ENCODE measurements around the gene GPANK1. TPM values are rescaled to one million over a fixed set of nuclear protein-coding genes. Genes with fewer than 3 reads are reported as not detected.

Gene GPANK1
- total RNA-seq, 1 donor from 2014 or later, result 20.2 TPM

DNA sequence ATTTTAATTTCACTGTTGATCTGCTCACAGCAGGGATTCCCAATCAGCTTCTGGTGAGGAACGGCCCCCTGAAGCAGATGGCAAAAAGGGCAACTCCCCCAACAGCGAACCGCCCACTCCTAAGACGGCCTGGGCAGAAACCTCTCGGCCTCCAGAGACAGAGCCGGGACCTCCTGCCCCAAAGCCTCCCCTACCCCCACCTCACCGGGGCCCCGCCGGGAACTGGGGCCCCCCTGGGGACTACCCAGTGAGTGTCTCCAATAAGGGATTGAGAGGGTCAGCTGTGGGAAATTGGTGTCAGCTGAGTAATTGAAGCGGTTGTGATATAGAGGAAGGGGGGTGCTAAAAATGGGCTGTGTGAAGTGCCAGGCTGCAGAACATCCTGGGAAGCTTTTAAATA, 37.8 kb downstream of the GPANK1 start:
- no peaks in the 10 kb centered on the region for H3K27me3 Mint-ChIP-seq
- no peaks in the 10 kb centered on the region for H3K9me3 Mint-ChIP-seq
- no peak for DNase-seq (ENCODE audit: extremely low spot score, unreplicated experiment)
- H3K27ac Mint-ChIP-seq, result no peak overlapping the region
- H3K4me3 Mint-ChIP-seq, result no peak overlapping the region
- H3K36me3 Mint-ChIP-seq, result peaks cover 51% of the 10 kb centered on the region
- TF ChIP-seq, protein P1, sequence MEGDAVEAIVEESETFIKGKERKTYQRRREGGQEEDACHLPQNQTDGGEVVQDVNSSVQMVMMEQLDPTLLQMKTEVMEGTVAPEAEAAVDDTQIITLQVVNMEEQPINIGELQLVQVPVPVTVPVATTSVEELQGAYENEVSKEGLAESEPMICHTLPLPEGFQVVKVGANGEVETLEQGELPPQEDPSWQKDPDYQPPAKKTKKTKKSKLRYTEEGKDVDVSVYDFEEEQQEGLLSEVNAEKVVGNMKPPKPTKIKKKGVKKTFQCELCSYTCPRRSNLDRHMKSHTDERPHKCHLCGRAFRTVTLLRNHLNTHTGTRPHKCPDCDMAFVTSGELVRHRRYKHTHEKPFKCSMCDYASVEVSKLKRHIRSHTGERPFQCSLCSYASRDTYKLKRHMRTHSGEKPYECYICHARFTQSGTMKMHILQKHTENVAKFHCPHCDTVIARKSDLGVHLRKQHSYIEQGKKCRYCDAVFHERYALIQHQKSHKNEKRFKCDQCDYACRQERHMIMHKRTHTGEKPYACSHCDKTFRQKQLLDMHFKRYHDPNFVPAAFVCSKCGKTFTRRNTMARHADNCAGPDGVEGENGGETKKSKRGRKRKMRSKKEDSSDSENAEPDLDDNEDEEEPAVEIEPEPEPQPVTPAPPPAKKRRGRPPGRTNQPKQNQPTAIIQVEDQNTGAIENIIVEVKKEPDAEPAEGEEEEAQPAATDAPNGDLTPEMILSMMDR (conservative IDR thresholded peaks at IDR 0.05), result no peak
- peaks cover 19% of the 10 kb centered on the region for H3K4me1 Mint-ChIP-seq (ENCODE audit: unreplicated experiment)

DNA sequence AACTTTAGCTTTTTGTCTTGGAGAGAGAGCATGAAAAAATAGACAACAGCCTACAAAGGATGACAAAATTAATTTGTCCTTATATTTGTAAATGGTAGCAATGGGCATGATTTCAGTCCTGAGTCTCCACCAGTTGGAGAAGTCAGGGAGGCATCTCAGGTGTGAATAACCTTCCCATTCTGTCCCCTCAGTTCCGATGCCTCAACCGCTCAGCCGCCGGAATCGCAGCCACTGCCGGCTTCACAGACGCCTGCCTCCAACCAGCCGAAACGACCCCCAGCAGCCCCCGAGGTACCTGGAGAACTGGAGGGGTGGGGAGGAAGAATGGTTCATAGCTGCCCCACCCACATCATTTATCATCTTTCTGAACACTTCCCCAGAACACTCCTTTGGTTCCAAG, 40.7 kb downstream of the GPANK1 start:
- Mint-ChIP-seq H3K9me3 (no peaks in the 10 kb centered on the region), H3K4me3 (no peak overlapping the region), H3K36me3 (peaks cover 40% of the 10 kb centered on the region)

DNA sequence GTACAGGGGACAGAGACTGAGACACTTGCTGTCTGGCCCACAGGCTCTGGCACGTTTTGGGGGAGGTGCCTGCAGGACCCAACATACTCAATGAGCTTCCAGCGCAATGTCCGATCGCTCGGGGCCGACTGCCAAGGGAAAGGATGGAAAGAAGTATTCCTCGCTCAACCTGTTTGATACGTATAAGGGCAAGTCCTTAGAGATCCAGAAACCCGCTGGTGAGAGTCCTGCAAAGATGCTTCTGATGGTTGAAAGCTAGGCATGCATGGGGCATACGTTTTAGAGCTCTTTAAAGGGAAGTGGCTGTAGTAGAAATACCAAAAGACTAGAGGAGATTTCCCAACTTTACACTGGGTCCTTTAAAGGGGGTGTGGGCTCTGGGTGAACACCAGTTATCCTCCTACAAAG, 42.1 kb downstream of the GPANK1 start:
- Mint-ChIP-seq H3K36me3 (peaks cover 33% of the 10 kb centered on the region), H3K4me1 (ENCODE audit: unreplicated experiment) (peaks cover 27% of the 10 kb centered on the region), H3K27me3 (no peaks in the 10 kb centered on the region), H3K27ac (peak overlapping the region; percentile 89), H3K4me3 (peak overlapping the region; percentile 93), H3K9me3 (no peaks in the 10 kb centered on the region)
- no peak for DNase-seq (ENCODE audit: extremely low spot score, unreplicated experiment)
- TF ChIP-seq, protein P1 (conservative IDR thresholded peaks at IDR 0.05), result no peak

More for the DNA sequence above, 40.7 kb downstream of the GPANK1 start:
- TF ChIP-seq, protein P1 (conservative IDR thresholded peaks at IDR 0.05), result no peak
- Mint-ChIP-seq H3K27ac (no peak overlapping the region), H3K27me3 (no peaks in the 10 kb centered on the region), H3K4me1 (ENCODE audit: unreplicated experiment) (peaks cover 28% of the 10 kb centered on the region)
- no peak for DNase-seq (ENCODE audit: extremely low spot score, unreplicated experiment)

DNA sequence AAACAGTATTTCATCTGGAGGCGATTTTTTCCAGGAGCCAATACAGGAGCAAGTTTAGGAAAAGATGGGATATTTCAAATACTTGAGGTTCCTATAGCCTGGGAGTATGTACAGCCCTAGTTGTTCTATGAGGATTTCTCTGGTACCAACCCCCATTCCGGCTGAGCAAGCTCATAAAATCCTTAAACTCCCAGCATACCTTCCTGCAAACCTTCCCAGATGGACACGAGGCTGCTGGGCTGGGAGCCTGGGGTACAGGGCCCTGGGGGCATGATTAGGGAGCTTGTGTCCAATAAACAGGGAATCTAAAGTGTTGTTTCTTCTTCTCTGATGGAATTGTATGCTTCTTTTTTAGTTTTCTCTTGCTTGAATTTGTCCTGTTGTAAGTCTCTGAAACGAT, 42.8 kb downstream of the GPANK1 start:
- H3K4me1 Mint-ChIP-seq (ENCODE audit: unreplicated experiment), result peaks cover 24% of the 10 kb centered on the region
- H3K27me3 Mint-ChIP-seq, result no peaks in the 10 kb centered on the region
- DNase-seq (ENCODE audit: extremely low spot score, unreplicated experiment), result no peak
- H3K36me3 Mint-ChIP-seq, result peaks cover 26% of the 10 kb centered on the region
- TF ChIP-seq, protein P1 (conservative IDR thresholded peaks at IDR 0.05), result no peak
- H3K4me3 Mint-ChIP-seq, result peak overlapping the region; percentile 93
- H3K27ac Mint-ChIP-seq, result peak overlapping the region; percentile 89
- no peaks in the 10 kb centered on the region for H3K9me3 Mint-ChIP-seq

DNA sequence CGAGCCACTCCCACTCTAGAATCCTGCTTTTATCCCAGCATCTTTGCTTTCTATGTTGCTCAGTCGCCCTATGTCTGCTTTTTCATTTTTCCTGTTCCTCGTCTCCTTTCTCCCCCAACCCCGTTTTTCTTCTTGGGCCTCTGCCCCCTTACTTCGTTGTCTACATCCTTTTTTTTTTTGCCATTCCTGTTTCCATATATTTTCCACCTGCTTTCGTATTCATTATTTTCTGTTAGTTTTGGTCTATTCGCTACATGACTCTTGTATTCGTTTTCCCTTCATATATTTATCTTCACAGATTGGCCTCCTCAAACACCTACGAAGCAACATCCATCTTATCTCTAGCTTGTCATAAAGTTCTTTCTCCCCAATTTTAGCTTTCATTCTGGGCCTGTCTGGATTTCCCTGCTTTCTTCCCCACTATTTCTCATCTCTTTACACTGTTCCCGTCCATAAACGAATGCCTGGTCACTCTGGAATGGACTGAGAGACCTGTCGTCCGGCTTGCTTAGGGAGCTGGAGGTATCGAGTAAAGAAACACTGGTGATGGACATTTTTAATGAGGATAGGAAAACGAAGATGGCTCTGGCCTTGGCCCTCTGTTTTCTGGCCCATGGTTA, 43.4 kb downstream of the GPANK1 start:
- TF ChIP-seq, protein P1 (conservative IDR thresholded peaks at IDR 0.05), result no peak
- Mint-ChIP-seq H3K36me3 (peaks cover 23% of the 10 kb centered on the region), H3K4me3 (peak overlapping the region; percentile 93), H3K4me1 (ENCODE audit: unreplicated experiment) (peaks cover 30% of the 10 kb centered on the region), H3K9me3 (no peaks in the 10 kb centered on the region), H3K27me3 (no peaks in the 10 kb centered on the region), H3K27ac (peak overlapping the region; percentile 89)
- DNase-seq (ENCODE audit: extremely low spot score, unreplicated experiment), result no peak
